ENCODE data around the gene ZNF516. TPM values are rescaled to one million over a fixed set of nuclear protein-coding genes. Genes with fewer than 3 reads are reported as not detected.

Gene ZNF516
- total and polyA plus RNA-seq, 10 of the 15 experiments (the other 5 are each of a cell fraction or from before 2014, with no cell fraction given), result 2.0 to 32.0 (median 8.3) TPM

DNA sequence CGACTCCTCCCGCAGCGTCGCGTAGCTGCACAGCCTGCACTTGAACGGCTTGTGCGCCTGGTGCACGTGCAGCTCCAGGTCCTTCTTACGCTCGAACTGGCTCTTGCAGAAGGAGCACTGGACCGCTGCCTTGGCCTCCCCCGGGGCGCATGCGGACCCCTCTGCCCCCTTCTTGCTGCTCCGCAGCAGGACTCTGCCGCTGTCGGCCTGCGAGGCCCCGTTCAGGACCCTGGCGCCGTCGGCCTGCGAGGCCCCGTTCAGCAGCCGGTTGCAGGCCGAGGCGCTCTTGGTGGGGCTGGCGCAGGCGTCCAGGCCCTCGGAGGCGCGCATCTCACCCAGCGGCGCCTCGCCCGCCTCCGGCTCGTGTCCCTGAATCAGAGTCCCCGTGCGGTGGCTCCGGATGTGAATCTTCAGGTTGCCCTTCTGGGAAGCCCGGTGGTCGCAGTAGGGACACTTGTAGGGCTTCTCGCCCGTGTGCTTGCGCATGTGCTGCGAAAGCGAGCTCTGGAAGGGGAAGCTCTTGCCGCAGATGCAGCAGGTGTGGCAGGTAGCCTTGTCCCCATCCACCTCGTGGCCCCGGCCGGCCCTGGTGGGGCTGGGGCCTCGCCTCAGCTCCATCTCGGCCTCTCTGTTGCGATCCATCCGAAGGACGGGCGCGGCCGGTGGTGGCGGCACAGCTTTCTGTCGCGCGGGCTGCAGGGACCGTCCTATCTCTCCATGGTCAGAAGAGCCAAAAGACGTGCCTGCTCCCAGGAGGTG lies 52.5 kb downstream of the ZNF516 start:
- intact Hi-C loops (cut with micrococcal nuclease; ENCODE audit: unreplicated experiment), result no loop called here
- ChIA-PET POLR2A (interaction anchor here (0.8 kb wide), 1 partner anchor 15 kb away, joined by 3 read pairs; no protein-coding TSS in a partner anchor), RAD21 (ENCODE audit: unreplicated experiment) (no interaction called here), SMC1A (ENCODE audit: uncharacterized antibody, unreplicated experiment) (interaction anchor here (1.5 kb wide), 1 partner anchor 45 kb away, joined by 4 read pairs; no protein-coding TSS in a partner anchor), CTCF (no interaction called here)
- Histone ChIP-seq H3K4me1 (ENCODE audit: control insufficient read depth, insufficient read depth, low read length) (no peaks in the 10 kb centered on the region), H3K27ac (ENCODE audit: control insufficient read depth, insufficient read depth) (no peak overlapping the region), H3K9me3 (replicated peaks; ENCODE audit: control insufficient read depth, insufficient read depth, low read length) (no peaks in the 10 kb centered on the region; the same call in 2 of the 3 replicates), H3K36me3 (ENCODE audit: control insufficient read depth in 2 of 2, insufficient read depth in 2 of 2, low read length in 1 of 2) (peaks cover 19 to 25% of the 10 kb centered on the region in 2 experiments), H3K79me2 (ENCODE audit: control insufficient read depth, insufficient read depth, low read length) (peaks cover 14% of the 10 kb centered on the region), H3K4me2 (ENCODE audit: control insufficient read depth, insufficient read depth) (no peak overlapping the region), H3K4me3 (no peak overlapping the region), H3K9ac (ENCODE audit: control insufficient read depth, insufficient read depth, low read length) (no peak overlapping the region), H3K27me3 (replicated peaks in 1 of 2; ENCODE audit: control insufficient read depth in 2 of 2, insufficient read depth in 2 of 2, low read length in 1 of 2) (no peaks in the 10 kb centered on the region), H2AFZ (ENCODE audit: control insufficient read depth, low read depth, low read length) (no peak overlapping the region), H4K20me1 (ENCODE audit: control insufficient read depth, insufficient read depth) (no peaks in the 10 kb centered on the region)
- in situ Hi-C loops (cut with MboI), result no loop called here
- no TSS peak for BruUV-seq (replicated peaks)
- ATAC-seq (no peak), DNase-seq (ENCODE audit: low read depth, low spot score) (no peak), FAIRE-seq (no peak)
- 95% methylated on average over 63 of the region's 66 CpGs for WGBS (ENCODE audit: insufficient coverage, insufficient replicate concordance, low lambda C conversion rate, missing lambda C conversion rate)
- TF ChIP-seq ETV6 (conservative IDR thresholded peaks at IDR 0.05 in 1 of 2, IDR thresholded peaks at IDR 0.05 in 1 of 2; ENCODE audit: borderline replicate concordance in 1 of 2, low read depth in 1 of 2) (no peak), TAF1 (IDR thresholded peaks at IDR 0.05; ENCODE audit: borderline replicate concordance, low read depth, low read length) (no peak), PKNOX1 (IDR thresholded peaks at IDR 0.05) (no peak), MEF2B (IDR thresholded peaks at IDR 0.05; ENCODE audit: partially characterized antibody, poor library complexity, severe bottlenecking) (no peak), IRF4 (IDR thresholded peaks at IDR 0.05; ENCODE audit: low read depth, low read length) (no peak), HDAC2 (IDR thresholded peaks at IDR 0.05) (no peak), HDGF (IDR thresholded peaks at IDR 0.05) (no peak), POU2F2 (IDR thresholded peaks at IDR 0.05; ENCODE audit: borderline replicate concordance, low read depth, low read length) (no peak), EZH2 (IDR thresholded peaks at IDR 0.05; ENCODE audit: borderline replicate concordance, control insufficient read depth, low read depth, low read length) (no peak), ZBTB33 (IDR thresholded peaks at IDR 0.05) (no peak), CBX5 (IDR thresholded peaks at IDR 0.05; ENCODE audit: low read depth) (no peak), NFYB (IDR thresholded peaks at IDR 0.05; ENCODE audit: insufficient read depth, low read depth, low read length) (no peak), RUNX3 (IDR thresholded peaks at IDR 0.05; ENCODE audit: low read length) (no peak)
- TF ChIP-seq, protein P1, sequence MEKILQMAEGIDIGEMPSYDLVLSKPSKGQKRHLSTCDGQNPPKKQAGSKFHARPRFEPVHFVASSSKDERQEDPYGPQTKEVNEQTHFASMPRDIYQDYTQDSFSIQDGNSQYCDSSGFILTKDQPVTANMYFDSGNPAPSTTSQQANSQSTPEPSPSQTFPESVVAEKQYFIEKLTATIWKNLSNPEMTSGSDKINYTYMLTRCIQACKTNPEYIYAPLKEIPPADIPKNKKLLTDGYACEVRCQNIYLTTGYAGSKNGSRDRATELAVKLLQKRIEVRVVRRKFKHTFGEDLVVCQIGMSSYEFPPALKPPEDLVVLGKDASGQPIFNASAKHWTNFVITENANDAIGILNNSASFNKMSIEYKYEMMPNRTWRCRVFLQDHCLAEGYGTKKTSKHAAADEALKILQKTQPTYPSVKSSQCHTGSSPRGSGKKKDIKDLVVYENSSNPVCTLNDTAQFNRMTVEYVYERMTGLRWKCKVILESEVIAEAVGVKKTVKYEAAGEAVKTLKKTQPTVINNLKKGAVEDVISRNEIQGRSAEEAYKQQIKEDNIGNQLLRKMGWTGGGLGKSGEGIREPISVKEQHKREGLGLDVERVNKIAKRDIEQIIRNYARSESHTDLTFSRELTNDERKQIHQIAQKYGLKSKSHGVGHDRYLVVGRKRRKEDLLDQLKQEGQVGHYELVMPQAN (conservative IDR thresholded peaks at IDR 0.05), result no peak
- TF ChIP-seq, protein P2, sequence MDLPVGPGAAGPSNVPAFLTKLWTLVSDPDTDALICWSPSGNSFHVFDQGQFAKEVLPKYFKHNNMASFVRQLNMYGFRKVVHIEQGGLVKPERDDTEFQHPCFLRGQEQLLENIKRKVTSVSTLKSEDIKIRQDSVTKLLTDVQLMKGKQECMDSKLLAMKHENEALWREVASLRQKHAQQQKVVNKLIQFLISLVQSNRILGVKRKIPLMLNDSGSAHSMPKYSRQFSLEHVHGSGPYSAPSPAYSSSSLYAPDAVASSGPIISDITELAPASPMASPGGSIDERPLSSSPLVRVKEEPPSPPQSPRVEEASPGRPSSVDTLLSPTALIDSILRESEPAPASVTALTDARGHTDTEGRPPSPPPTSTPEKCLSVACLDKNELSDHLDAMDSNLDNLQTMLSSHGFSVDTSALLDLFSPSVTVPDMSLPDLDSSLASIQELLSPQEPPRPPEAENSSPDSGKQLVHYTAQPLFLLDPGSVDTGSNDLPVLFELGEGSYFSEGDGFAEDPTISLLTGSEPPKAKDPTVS (IDR thresholded peaks at IDR 0.05; ENCODE audit: low read depth, low read length), result no peak

Measured in GM12878 (cell line).